ENCODE data around the gene GREM2.

DNA sequence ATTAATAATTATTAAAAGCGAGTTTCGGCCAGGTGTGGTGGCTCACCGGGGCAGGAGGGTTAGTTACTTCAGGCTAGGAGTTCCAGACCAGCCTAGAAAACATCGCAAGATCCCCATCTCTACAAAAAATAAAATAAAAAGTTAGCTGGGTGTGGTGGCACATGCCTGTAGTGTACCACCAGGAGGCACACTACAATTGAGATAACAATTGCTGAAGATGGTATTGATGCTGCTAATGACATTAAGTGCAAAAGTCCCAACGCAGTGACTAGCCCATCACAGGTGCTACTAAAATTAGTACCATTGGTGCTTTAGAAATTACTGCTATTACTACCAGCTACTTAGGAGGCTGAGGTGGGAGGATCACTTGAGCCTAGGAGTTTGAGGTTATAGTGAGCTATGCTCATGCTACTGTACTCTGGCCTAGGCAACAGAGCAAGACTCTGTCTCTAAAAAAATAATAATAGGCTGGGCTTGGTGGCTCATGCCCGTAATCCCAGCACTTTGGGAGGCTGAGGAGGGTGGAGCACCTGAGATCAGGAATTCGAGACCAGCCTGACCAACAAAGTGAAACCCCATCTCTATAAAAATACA is 156.6 kb downstream of the GREM2 start:
- TF ChIP-seq KAT7 (CRISPR knock-in tag; IDR thresholded peaks at IDR 0.05; ENCODE audit: borderline replicate concordance) (no peak), SP1 (CRISPR knock-in tag; conservative IDR thresholded peaks at IDR 0.05) (no peak), SOX15 (CRISPR knock-in tag; IDR thresholded peaks at IDR 0.05) (no peak), FOXK1 (CRISPR knock-in tag; IDR thresholded peaks at IDR 0.05) (no peak), FOXJ3 (CRISPR knock-in tag; IDR thresholded peaks at IDR 0.05; ENCODE audit: borderline replicate concordance) (no peak), NR3C1 (CRISPR knock-in tag; conservative IDR thresholded peaks at IDR 0.05; ENCODE audit: low read depth) (no peak)
- TF ChIP-seq, protein P1, sequence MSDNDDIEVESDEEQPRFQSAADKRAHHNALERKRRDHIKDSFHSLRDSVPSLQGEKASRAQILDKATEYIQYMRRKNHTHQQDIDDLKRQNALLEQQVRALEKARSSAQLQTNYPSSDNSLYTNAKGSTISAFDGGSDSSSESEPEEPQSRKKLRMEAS (CRISPR knock-in tag; IDR thresholded peaks at IDR 0.05): no peak
- TF ChIP-seq, protein P2, sequence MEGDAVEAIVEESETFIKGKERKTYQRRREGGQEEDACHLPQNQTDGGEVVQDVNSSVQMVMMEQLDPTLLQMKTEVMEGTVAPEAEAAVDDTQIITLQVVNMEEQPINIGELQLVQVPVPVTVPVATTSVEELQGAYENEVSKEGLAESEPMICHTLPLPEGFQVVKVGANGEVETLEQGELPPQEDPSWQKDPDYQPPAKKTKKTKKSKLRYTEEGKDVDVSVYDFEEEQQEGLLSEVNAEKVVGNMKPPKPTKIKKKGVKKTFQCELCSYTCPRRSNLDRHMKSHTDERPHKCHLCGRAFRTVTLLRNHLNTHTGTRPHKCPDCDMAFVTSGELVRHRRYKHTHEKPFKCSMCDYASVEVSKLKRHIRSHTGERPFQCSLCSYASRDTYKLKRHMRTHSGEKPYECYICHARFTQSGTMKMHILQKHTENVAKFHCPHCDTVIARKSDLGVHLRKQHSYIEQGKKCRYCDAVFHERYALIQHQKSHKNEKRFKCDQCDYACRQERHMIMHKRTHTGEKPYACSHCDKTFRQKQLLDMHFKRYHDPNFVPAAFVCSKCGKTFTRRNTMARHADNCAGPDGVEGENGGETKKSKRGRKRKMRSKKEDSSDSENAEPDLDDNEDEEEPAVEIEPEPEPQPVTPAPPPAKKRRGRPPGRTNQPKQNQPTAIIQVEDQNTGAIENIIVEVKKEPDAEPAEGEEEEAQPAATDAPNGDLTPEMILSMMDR (IDR thresholded peaks at IDR 0.05): peak; percentile 42; the same call in 1 of the 2 replicates
- TF ChIP-seq, protein P3, sequence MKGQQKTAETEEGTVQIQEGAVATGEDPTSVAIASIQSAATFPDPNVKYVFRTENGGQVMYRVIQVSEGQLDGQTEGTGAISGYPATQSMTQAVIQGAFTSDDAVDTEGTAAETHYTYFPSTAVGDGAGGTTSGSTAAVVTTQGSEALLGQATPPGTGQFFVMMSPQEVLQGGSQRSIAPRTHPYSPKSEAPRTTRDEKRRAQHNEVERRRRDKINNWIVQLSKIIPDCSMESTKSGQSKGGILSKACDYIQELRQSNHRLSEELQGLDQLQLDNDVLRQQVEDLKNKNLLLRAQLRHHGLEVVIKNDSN (CRISPR knock-in tag; IDR thresholded peaks at IDR 0.05): no peak
- TF ChIP-seq, protein P4, sequence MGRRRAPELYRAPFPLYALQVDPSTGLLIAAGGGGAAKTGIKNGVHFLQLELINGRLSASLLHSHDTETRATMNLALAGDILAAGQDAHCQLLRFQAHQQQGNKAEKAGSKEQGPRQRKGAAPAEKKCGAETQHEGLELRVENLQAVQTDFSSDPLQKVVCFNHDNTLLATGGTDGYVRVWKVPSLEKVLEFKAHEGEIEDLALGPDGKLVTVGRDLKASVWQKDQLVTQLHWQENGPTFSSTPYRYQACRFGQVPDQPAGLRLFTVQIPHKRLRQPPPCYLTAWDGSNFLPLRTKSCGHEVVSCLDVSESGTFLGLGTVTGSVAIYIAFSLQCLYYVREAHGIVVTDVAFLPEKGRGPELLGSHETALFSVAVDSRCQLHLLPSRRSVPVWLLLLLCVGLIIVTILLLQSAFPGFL (CRISPR knock-in tag; IDR thresholded peaks at IDR 0.05; ENCODE audit: borderline replicate concordance): no peak
- TF ChIP-seq, protein P5, sequence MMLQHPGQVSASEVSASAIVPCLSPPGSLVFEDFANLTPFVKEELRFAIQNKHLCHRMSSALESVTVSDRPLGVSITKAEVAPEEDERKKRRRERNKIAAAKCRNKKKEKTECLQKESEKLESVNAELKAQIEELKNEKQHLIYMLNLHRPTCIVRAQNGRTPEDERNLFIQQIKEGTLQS (CRISPR knock-in tag; conservative IDR thresholded peaks at IDR 0.05): no peak

Measured in WTC11 (cell line).